GM06990 (cell line): Measurements from ENCODE around the gene RMDN2.

Experiments
- DNase-seq: peaks from one replicate; pipeline ENCODE4 v3.0.0-alpha.2; 2011; ENCODE audit not compliant: insufficient read length; ENCODE audit errors: extremely low read depth
- H3K27me3 ChIP-seq: replicated peaks from 2 replicates; pipeline ENCODE4 v1.6.0; 2011; ENCODE audit warnings: low read length; ENCODE audit not compliant: control insufficient read depth, insufficient read depth
- H3K36me3 ChIP-seq: 2 replicates; pipeline ENCODE4 v1.5.1; 2011; ENCODE audit warnings: low read length; ENCODE audit not compliant: control insufficient read depth, insufficient read depth
- H3K4me3 ChIP-seq: replicated peaks from 2 replicates; pipeline ENCODE4 v1.5.1; 2011; ENCODE audit warnings: low read depth, mild to moderate bottlenecking, control low read depth, low read length
- TF ChIP-seq, protein P1 (sequence below): IDR thresholded peaks from 2 replicates; pipeline ENCODE4 v1.5.1; 2011; ENCODE audit warnings: low read length, control low read depth, mild to moderate bottlenecking, inconsistent platforms; ENCODE audit not compliant: insufficient read depth, poor library complexity, severe bottlenecking

The RMDN2 gene

DNA sequence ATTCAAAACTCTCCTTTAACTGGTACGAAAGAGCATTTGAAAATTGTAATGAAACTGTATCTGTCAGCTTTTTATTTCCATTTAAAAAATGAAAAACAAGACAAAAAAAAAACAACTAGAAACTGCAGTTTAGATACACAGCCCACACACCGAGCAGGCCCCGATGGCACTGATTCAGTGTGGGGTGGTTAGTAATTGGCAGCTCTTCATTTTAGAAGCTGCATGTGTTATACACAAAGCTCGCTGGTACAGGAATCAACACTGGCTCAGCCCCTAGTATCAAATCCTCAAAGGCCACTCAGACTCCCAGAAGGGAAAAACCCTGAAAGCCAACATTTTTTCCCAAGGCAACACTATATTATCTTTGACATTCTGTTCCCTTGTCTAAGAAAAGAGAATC is 30.5 kb upstream of the RMDN2 start:
- TF ChIP-seq, protein P1, sequence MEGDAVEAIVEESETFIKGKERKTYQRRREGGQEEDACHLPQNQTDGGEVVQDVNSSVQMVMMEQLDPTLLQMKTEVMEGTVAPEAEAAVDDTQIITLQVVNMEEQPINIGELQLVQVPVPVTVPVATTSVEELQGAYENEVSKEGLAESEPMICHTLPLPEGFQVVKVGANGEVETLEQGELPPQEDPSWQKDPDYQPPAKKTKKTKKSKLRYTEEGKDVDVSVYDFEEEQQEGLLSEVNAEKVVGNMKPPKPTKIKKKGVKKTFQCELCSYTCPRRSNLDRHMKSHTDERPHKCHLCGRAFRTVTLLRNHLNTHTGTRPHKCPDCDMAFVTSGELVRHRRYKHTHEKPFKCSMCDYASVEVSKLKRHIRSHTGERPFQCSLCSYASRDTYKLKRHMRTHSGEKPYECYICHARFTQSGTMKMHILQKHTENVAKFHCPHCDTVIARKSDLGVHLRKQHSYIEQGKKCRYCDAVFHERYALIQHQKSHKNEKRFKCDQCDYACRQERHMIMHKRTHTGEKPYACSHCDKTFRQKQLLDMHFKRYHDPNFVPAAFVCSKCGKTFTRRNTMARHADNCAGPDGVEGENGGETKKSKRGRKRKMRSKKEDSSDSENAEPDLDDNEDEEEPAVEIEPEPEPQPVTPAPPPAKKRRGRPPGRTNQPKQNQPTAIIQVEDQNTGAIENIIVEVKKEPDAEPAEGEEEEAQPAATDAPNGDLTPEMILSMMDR = no peak
- no peak for DNase-seq
- H3K27me3 ChIP-seq = no peaks in the 10 kb centered on the region
- no peaks in the 10 kb centered on the region for H3K36me3 ChIP-seq
- no peak overlapping the region for H3K4me3 ChIP-seq

DNA sequence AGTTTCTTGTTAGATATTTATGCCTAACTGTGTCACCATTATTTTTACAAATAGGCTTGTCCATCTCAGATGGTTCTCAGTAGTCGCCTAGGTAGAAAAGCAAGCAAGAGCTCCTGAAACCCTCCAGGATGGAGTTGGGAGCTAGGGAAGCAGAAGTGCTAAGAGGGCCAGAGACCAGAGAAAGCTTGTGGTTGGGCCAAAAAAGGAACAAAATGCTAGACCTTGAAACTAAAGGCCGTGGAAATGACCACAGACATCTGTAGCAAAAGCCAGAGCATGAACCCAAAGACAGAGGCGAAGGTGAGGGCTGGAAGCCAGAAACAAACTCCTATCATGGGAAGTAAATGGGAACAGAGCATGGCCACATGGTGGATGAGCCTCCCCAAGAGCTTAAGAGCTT is 29.9 kb upstream of the RMDN2 start:
- no peak overlapping the region for H3K4me3 ChIP-seq
- TF ChIP-seq, protein P1 = no peak
- H3K36me3 ChIP-seq = no peaks in the 10 kb centered on the region
- H3K27me3 ChIP-seq = no peaks in the 10 kb centered on the region
- no peak for DNase-seq

DNA sequence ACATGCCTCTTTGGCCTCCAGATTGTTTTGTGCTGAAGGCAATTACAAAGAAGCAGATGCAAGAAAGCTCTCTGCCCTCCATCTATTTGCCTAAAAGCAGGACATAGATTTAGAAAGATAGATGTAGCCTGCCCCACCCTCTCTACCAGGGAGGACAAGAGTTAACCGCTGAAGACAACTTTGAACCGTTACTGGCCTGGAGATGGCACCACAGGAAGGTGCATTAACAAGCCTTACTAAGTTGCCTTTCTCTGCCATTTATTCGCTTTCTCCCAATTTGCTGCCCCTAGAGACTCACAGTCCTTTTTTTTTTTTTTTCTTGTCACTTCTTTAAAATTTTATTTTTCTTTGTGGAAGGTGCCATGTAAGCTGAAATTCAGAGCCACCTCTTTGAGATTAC is 28.8 kb upstream of the RMDN2 start:
- H3K27me3 ChIP-seq = no peaks in the 10 kb centered on the region
- TF ChIP-seq, protein P1 = no peak
- no peak overlapping the region for H3K4me3 ChIP-seq
- H3K36me3 ChIP-seq = no peaks in the 10 kb centered on the region
- no peak for DNase-seq

DNA sequence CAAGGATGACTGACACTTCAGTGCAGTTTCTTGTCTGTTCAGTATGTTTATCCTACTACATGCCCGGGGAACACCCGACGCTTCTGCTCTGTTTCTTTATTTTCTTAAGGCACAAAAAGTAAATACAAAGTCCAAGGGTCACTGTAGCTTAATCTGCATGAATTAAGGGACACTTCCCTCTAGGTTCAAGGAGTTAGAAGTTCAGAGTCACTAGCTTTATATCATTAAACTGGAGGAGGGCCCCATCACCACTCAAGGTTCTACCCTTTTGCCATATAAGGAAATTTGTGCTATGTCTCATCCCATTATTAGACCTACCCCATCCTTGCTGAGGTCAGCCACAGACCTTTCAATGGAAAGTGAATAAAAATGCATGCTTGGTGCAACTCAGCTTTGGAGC is 27.6 kb upstream of the RMDN2 start:
- no peak for DNase-seq
- TF ChIP-seq, protein P1 = no peak
- H3K36me3 ChIP-seq = no peaks in the 10 kb centered on the region
- no peak overlapping the region for H3K4me3 ChIP-seq
- H3K27me3 ChIP-seq = no peaks in the 10 kb centered on the region; the same call in 1 of the 2 replicates

DNA sequence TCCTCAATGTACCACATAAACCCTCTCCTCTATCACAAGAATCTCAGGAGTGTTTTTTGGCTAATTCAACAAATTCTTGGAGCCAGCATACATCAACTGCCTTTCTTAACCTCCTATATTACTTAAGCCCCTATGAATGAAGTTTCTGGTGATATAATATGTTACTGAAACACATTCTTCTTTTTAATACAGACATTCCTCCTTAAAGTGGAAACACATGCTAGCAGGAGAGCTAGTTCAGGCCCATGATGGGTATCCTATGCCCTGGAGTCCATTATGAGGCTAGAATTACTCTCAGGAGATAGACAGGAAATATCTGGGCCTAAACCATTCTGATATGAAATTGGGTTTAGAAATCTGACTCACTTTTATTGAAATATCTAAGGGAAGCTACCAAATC is 26.6 kb upstream of the RMDN2 start:
- DNase-seq = no peak
- Histone ChIP-seq H3K27me3 (no peaks in the 10 kb centered on the region; the same call in 1 of the 2 replicates), H3K36me3 (no peaks in the 10 kb centered on the region), H3K4me3 (no peak overlapping the region)
- TF ChIP-seq, protein P1 = no peak

DNA sequence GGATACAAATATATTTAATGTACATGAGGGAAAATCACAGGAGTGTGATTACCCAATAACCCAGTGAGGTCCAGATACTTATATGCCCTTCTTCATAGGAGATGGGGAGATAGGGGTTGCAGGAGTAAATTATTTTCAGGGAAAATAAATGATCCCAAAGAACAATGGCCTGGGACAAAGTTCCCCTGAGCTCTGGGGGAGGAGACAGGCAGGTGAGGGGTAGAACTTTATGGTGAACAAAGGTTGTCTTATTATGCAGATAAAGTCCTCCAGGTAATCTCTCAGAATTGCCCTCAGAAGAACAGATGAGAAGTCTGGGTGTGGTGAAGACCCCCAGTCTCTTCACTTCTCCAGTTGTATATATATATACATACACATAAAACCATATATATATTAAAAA is 22.1 kb upstream of the RMDN2 start:
- Histone ChIP-seq H3K36me3 (no peaks in the 10 kb centered on the region), H3K4me3 (no peak overlapping the region), H3K27me3 (no peaks in the 10 kb centered on the region; the same call in 1 of the 2 replicates)
- DNase-seq = no peak
- TF ChIP-seq, protein P1 = no peak
